CD4-positive, CD25-positive, alpha-beta regulatory T cell (primary cell): ENCODE measurements around the gene PLIN5. TPM values are rescaled to one million over a fixed set of nuclear protein-coding genes. Genes with fewer than 3 reads are reported as not detected.
A peak's percentile ranks its signal among the peaks of the same experiment; 100 is the strongest.

Experiments
- ATAC-seq, 2 donors: fragments of 150-1000 bp; cut with Tn5 transposase; one replicate each; pipeline ENCODE4 v1.10.0; 2021; ENCODE audit warnings: low read depth in 2 of 2, moderate number of reproducible peaks in 2 of 2, moderate library complexity in 1 of 2
- DNase-seq, 3 donors: peaks; one replicate each; pipeline versions ENCODE4 v3.0.0 to v3.0.0-alpha.2; 2012 to 2022; ENCODE audit warnings: mixed read lengths in 1 of 3
- H3K27ac ChIP-seq: one replicate; pipeline ENCODE4 v1.7.0; 2013; ENCODE audit warnings: mild to moderate bottlenecking, low read length; ENCODE audit not compliant: insufficient read depth, poor library complexity, severe bottlenecking
- H3K27me3 ChIP-seq: one replicate; pipeline ENCODE4 v1.7.0; 2013; ENCODE audit warnings: low read length; ENCODE audit not compliant: control insufficient read depth, insufficient read depth
- H3K36me3 ChIP-seq: one replicate; pipeline ENCODE4 v1.7.0; 2013; ENCODE audit warnings: mild to moderate bottlenecking, low read length, moderate library complexity; ENCODE audit not compliant: control insufficient read depth, insufficient read depth
- H3K4me1 ChIP-seq: 2 replicates; pipeline ENCODE4 v1.7.0; 2013; ENCODE audit warnings: mild to moderate bottlenecking, low read length; ENCODE audit not compliant: insufficient read depth, control insufficient read depth, poor library complexity, severe bottlenecking
- H3K4me3 ChIP-seq: one replicate; pipeline ENCODE4 v1.7.0; 2013; ENCODE audit warnings: low read depth, mild to moderate bottlenecking, low read length, moderate library complexity
- H3K9me3 ChIP-seq, 2 experiments: 1 replicate in 1 of 2; 2 replicates in 1 of 2; pipeline ENCODE4 v1.7.0; 2013; ENCODE audit warnings: low read length in 2 of 2, mild to moderate bottlenecking in 1 of 2, moderate library complexity in 1 of 2; ENCODE audit not compliant: control insufficient read depth in 2 of 2
- H3K27ac Mint-ChIP-seq, 3 donors: one replicate each; pipeline ENCODE4 v1.8.0; 2020 to 2022; ENCODE audit warnings: mild to moderate bottlenecking in 3 of 3, mixed read lengths in 3 of 3, moderate library complexity in 2 of 3
- H3K27me3 Mint-ChIP-seq: one replicate; pipeline ENCODE4 v1.8.0; 2022; ENCODE audit warnings: mild to moderate bottlenecking, mixed read lengths
- H3K36me3 Mint-ChIP-seq: one replicate; pipeline ENCODE4 v1.8.0; 2020; ENCODE audit warnings: mixed read lengths
- H3K4me1 Mint-ChIP-seq, 4 donors: one replicate each; pipeline ENCODE4 v1.8.0; 2020 to 2022; ENCODE audit warnings: mixed read lengths in 4 of 4, mild to moderate bottlenecking in 1 of 4
- H3K4me3 Mint-ChIP-seq, 4 donors: one replicate each; pipeline ENCODE4 v1.8.0; 2020 to 2022; ENCODE audit warnings: mild to moderate bottlenecking in 4 of 4, mixed read lengths in 4 of 4, moderate library complexity in 3 of 4
- H3K9me3 Mint-ChIP-seq, 7 donors: one replicate each; pipeline ENCODE4 v1.8.0; 2020 to 2022; ENCODE audit warnings: mixed read lengths in 7 of 7, mild to moderate bottlenecking in 3 of 7, moderate library complexity in 2 of 7
- polyA plus RNA-seq, 4 donors: library from polyadenylated mRNA; unstranded; fragments of 300-500 nt; fragmentation: Illumina TruSeq; gene quantifications; one replicate each; pipeline ENCODE4 v1.2.3, GENCODE V29; 2021
- total RNA-seq: library from RNA; stranded (reverse); gene quantifications from one replicate; pipeline ENCODE4 v1.2.3, GENCODE V29; 2022

Gene PLIN5
- total and polyA plus RNA-seq, 5 donors from 2014 or later, result 0.07 to 0.97 (median 0.25) TPM; not detected in 2

- no peak overlapping the region for H3K4me3 ChIP-seq
- H3K9me3 ChIP-seq, result no peaks in the 10 kb centered on the region
- no peak overlapping the region for H3K27ac ChIP-seq
- no peaks in the 10 kb centered on the region for H3K27me3 ChIP-seq
- Mint-ChIP-seq H3K36me3 (no peaks in the 10 kb centered on the region), H3K4me3 (no peak overlapping the region), H3K4me1 (no peaks in the 10 kb centered on the region), H3K27ac (peak overlapping the region in 1 of 3 donors; percentile 66), H3K9me3 (peaks cover 0 to 2% (median 0%) of the 10 kb centered on the region in 7 donors), H3K27me3 (peaks cover 9% of the 10 kb centered on the region)
- H3K36me3 ChIP-seq, result no peaks in the 10 kb centered on the region
- no peaks in the 10 kb centered on the region for H3K4me1 ChIP-seq
- DNase-seq (no peak), ATAC-seq (no peak)
Measured at GRCh38 chr19:4515732-4516131, 19.3 kb downstream of the PLIN5 start.

DNA sequence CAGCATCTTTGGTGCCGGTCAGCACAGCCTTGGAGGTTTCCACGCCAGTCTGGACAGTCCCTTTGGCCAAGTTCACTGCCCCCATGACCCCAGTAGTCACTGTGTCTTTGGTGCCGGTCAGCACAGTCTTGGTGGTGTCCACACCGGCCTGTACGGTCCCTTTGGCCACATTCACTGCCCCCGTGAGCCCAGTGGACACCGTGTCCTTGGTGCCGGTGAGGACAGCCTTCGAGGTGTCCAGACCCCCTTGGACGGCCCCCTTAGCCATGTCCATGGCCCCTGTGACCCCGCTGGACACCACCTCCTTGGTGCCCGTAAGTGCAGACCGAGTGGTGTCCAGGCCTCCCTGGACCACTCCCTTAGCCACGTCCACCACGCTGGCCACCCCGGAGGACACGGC lies 21.8 kb downstream of the PLIN5 start:
- H3K36me3 Mint-ChIP-seq, result no peaks in the 10 kb centered on the region
- Histone ChIP-seq H3K27me3 (no peaks in the 10 kb centered on the region), H3K4me1 (no peaks in the 10 kb centered on the region), H3K4me3 (no peak overlapping the region), H3K27ac (no peak overlapping the region), H3K9me3 (no peaks in the 10 kb centered on the region), H3K36me3 (no peaks in the 10 kb centered on the region)
- peaks cover 5% of the 10 kb centered on the region for H3K27me3 Mint-ChIP-seq
- H3K9me3 Mint-ChIP-seq, result peaks cover 0 to 2% (median 0%) of the 10 kb centered on the region in 7 donors
- no peak overlapping the region for H3K27ac Mint-ChIP-seq
- no peaks in the 10 kb centered on the region for H3K4me1 Mint-ChIP-seq
- DNase-seq (no peak), ATAC-seq (no peak)
- H3K4me3 Mint-ChIP-seq, result no peak overlapping the region

DNA sequence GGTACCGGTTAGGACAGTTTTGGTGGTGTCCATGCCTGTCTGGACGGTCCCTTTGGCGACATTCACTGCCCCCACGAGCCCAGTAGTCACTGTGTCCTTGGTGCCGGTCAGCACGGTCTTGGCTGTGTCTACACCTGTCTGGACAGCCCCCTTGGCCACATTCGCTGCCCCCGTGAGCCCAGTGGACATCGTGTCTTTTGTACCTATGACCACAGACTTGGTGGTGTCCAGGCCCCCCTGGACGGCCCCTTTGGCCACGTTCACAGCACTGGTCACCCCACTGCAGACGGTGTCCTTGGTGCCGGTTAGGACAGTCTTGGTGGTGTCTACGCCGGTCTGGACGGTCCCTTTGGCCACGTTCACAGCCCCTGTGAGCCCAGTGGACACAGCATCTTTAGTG lies 23.0 kb downstream of the PLIN5 start:
- H3K36me3 Mint-ChIP-seq, result no peaks in the 10 kb centered on the region
- H3K27me3 ChIP-seq, result no peaks in the 10 kb centered on the region
- no peaks in the 10 kb centered on the region for H3K36me3 ChIP-seq
- H3K27ac Mint-ChIP-seq, result no peak overlapping the region
- no peaks in the 10 kb centered on the region for H3K9me3 ChIP-seq
- H3K27ac ChIP-seq, result no peak overlapping the region
- H3K4me3 ChIP-seq, result no peak overlapping the region
- H3K27me3 Mint-ChIP-seq, result peaks cover 5% of the 10 kb centered on the region
- H3K4me1 ChIP-seq, result no peaks in the 10 kb centered on the region
- no peaks in the 10 kb centered on the region for H3K4me1 Mint-ChIP-seq
- no peak for ATAC-seq
- DNase-seq, result no peak
- H3K4me3 Mint-ChIP-seq, result no peak overlapping the region
- H3K9me3 Mint-ChIP-seq, result peaks cover 0 to 2% (median 0%) of the 10 kb centered on the region in 7 donors

DNA sequence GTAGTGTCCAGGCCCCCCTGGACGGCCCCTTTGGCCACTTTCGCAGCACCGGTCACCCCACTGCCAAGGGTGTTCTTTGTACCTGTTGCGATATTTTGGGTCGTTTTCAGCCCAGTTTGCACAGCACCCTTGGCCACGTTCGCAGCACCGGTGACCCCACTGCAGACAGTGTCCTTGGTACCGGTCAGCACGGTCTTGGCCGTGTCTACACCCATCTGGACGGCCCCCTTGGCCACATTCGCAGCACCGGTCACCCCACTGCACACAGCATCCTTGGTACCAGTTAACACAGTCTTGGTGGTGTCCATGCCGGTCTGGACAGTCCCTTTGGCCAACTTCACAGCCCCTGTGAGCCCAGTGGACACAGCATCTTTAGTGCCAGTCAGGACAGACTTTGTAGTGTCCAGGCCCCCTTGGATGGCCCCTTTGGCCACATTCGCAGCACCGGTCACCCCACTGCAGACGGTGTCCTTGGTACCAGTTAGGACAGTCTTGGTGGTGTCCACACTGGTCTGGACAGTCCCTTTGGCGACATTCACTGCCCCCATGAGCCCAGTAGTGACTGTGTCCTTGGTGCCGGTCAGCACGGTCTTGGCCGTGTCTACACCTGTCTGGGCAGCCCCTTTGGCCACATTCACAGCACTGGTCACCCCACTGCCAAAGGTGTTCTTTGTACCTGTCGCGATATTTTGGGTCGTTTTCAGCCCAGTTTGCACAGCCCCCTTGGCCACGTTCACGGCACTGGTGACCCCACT lies 23.5 kb downstream of the PLIN5 start:
- Histone ChIP-seq H3K36me3 (no peaks in the 10 kb centered on the region), H3K9me3 (no peaks in the 10 kb centered on the region), H3K4me1 (no peaks in the 10 kb centered on the region), H3K27ac (no peak overlapping the region), H3K4me3 (no peak overlapping the region), H3K27me3 (no peaks in the 10 kb centered on the region)
- H3K9me3 Mint-ChIP-seq, result peaks cover 0 to 2% (median 0%) of the 10 kb centered on the region in 7 donors
- DNase-seq, result no peak
- H3K27ac Mint-ChIP-seq, result no peak overlapping the region
- no peaks in the 10 kb centered on the region for H3K4me1 Mint-ChIP-seq
- no peak overlapping the region for H3K4me3 Mint-ChIP-seq
- no peak for ATAC-seq
- H3K36me3 Mint-ChIP-seq, result peaks cover 4% of the 10 kb centered on the region
- H3K27me3 Mint-ChIP-seq, result peaks cover 5% of the 10 kb centered on the region

DNA sequence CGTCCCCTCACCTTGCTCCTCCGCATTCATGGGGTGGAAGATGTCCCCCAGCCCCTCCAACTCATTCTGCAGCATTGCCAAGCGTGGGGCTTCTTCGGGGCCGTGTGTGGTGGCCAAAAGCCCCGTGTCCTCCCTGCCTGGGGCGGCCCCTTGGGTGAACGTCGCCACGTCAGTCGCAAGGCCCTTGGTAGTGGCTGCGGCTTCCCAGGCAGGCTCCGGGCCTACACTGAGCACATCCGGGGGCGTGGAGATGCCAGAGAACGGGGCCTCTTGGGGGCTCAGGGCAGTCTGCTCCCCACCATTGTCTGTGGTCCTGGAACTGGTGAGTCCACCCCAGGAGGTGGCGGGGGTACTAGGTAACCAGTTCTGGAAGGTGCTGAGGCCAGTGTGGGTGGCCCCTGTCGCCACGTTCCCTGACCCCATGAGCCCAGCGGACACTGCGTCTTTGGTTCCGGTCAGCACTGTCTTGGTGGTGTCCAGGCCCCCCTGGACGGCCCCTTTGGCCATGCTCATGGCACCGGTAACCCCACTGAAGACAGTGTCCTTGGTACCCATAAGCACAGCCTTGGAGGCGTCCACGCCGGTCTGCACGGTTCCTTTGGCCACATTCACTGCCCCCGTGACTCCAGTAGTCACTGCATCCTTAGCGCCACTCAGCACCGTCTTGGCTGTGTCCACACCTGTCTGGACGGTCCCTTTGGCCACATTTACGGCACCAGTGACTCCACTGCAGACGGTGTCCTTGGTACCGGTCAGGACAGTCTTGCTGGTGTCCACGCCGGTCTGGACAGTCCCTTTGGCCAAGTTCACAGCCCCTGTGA lies 24.4 kb downstream of the PLIN5 start:
- peaks cover 0 to 2% (median 0%) of the 10 kb centered on the region in 7 donors for H3K9me3 Mint-ChIP-seq
- H3K36me3 ChIP-seq, result no peaks in the 10 kb centered on the region
- H3K9me3 ChIP-seq, result no peaks in the 10 kb centered on the region
- H3K27ac Mint-ChIP-seq, result no peak overlapping the region
- peaks cover 9% of the 10 kb centered on the region for H3K36me3 Mint-ChIP-seq
- DNase-seq (no peak), ATAC-seq (peak in 1 of 2 donors; percentile 22)
- no peak overlapping the region for H3K4me3 Mint-ChIP-seq
- no peaks in the 10 kb centered on the region for H3K4me1 ChIP-seq
- H3K27ac ChIP-seq, result no peak overlapping the region
- H3K4me3 ChIP-seq, result no peak overlapping the region
- H3K27me3 ChIP-seq, result no peaks in the 10 kb centered on the region
- H3K27me3 Mint-ChIP-seq, result peaks cover 4% of the 10 kb centered on the region
- H3K4me1 Mint-ChIP-seq, result no peaks in the 10 kb centered on the region

DNA sequence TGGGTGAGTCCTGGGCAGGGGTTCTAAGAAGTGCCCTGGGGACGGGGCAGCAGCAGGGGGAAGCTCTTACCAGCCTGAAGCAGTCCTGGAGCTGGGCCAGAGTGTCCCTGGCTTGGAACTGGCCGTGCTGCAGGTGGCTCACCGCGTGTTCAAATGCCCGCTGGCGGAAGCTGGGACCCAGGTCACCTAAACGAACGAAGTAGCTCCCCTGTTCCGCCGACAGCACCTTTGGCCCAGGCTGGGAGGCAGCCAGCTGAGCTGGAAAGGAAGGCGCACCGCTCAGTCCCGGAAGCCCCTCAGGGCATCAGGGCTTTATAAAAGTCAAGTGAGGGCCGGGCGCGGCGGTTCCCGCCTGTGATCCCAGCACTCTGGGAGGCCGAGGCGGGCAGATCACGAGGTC lies 26.3 kb downstream of the PLIN5 start:
- Mint-ChIP-seq H3K27me3 (no peaks in the 10 kb centered on the region), H3K4me3 (no peak overlapping the region), H3K4me1 (no peaks in the 10 kb centered on the region), H3K27ac (no peak overlapping the region), H3K9me3 (peaks cover 0 to 2% (median 0%) of the 10 kb centered on the region in 7 donors), H3K36me3 (peaks cover 9% of the 10 kb centered on the region)
- DNase-seq, result no peak
- Histone ChIP-seq H3K36me3 (no peaks in the 10 kb centered on the region), H3K4me1 (no peaks in the 10 kb centered on the region), H3K27me3 (no peaks in the 10 kb centered on the region), H3K4me3 (no peak overlapping the region), H3K27ac (no peak overlapping the region), H3K9me3 (no peaks in the 10 kb centered on the region)
- no peak for ATAC-seq

- no peaks in the 10 kb centered on the region for H3K4me1 Mint-ChIP-seq
- peaks cover 9% of the 10 kb centered on the region for H3K36me3 Mint-ChIP-seq
- DNase-seq, result no peak
- H3K4me1 ChIP-seq, result no peaks in the 10 kb centered on the region
- H3K27me3 ChIP-seq, result no peaks in the 10 kb centered on the region
- peaks cover 0 to 2% (median 0%) of the 10 kb centered on the region in 7 donors for H3K9me3 Mint-ChIP-seq
- H3K27me3 Mint-ChIP-seq, result no peaks in the 10 kb centered on the region
- no peak overlapping the region for H3K27ac ChIP-seq
- ATAC-seq, result no peak
- H3K4me3 ChIP-seq, result no peak overlapping the region
- H3K4me3 Mint-ChIP-seq, result no peak overlapping the region
- H3K36me3 ChIP-seq, result no peaks in the 10 kb centered on the region
- H3K9me3 ChIP-seq, result no peaks in the 10 kb centered on the region
- H3K27ac Mint-ChIP-seq, result no peak overlapping the region
Measured at GRCh38 chr19:4507804-4508203, 27.2 kb downstream of the PLIN5 start.
